C4-2B (cell line): ENCODE data around the gene GTF2IRD1.

Source experiments
- CTCF ChIP-seq: fragments of 450-650 bp; conservative IDR thresholded peaks from 2 replicates; pipeline ENCODE4 v1.5.1; 2017; ENCODE audit warnings: mild to moderate bottlenecking
- ZFX ChIP-seq: fragments of 450-650 bp; IDR thresholded peaks from 2 replicates; pipeline ENCODE4 v1.6.1; 2017

GRCh38 chr7:74429153-74429747, 24.5 kb upstream of the GTF2IRD1 start:
- no peak for TF ChIP-seq CTCF
- no peak for TF ChIP-seq ZFX
